NB4 (cell line): ENCODE results near the gene EGFLAM.

Experiments
- DNase-seq: peaks from one replicate; pipeline ENCODE4 v3.0.0; 2010; ENCODE audit warnings: low read depth
- H3K4me3 ChIP-seq: one replicate; pipeline ENCODE4 v1.5.1; 2011; ENCODE audit warnings: mild to moderate bottlenecking, low read depth, low read length, moderate library complexity
- CTCF ChIP-seq: IDR thresholded peaks from one replicate; pipeline ENCODE4 v1.5.1; 2012; ENCODE audit warnings: low read depth, low read length
- MAX ChIP-seq: IDR thresholded peaks from 2 replicates; pipeline ENCODE4 v1.6.1; 2011; ENCODE audit warnings: low read depth, low read length
- MYC ChIP-seq: IDR thresholded peaks from 2 replicates; pipeline ENCODE4 v1.6.1; 2011; ENCODE audit warnings: low read depth, low read length
- POLR2A ChIP-seq: IDR thresholded peaks from 2 replicates; pipeline ENCODE4 v1.6.1; 2011; ENCODE audit warnings: mild to moderate bottlenecking; ENCODE audit not compliant: insufficient read length; ENCODE audit errors: extremely low read depth

The EGFLAM gene

DNA sequence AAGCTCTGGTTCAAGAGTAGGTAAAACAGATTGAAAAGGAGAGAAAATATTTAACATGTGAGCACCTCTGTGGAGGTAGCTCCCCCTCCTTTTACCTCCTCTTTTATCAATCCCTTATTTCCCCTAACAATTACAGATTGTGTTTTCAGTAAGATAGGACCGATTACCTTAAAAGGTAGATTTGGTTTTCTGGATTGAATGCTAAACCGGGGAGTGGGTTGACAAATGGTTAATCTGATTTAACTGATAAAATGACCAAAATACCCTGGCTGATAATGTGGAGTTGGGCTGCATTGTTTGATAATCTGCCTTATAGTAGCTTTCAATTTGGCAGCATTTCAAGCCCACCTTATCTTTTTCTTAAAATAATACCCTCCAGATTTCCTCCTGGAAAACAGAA lies 83.9 kb downstream of the EGFLAM start:
- TF ChIP-seq MYC (no peak), CTCF (no peak), MAX (no peak), POLR2A (no peak)
- DNase-seq, result no peak
- H3K4me3 ChIP-seq, result no peak overlapping the region

DNA sequence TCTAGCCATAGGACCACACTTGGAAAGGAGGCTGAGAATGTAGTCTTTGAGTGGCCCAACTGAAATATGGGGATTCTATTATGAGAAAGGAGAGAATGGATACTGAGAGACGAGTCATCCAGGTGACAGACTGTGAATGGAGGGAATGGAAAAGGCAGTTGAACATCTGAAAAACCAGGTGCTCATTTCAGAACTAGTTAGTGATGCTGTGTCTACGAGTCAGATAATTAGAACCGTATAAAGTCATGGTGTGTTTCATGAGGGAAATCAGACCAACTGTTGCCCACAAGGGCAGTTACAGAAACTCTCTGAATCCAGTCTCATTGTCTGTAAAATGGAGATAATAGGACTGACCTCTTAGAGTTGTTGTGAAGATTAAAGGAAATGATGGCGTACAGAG lies 86.5 kb downstream of the EGFLAM start:
- H3K4me3 ChIP-seq, result no peak overlapping the region
- no peak for TF ChIP-seq MAX
- no peak for TF ChIP-seq CTCF
- TF ChIP-seq MYC, result no peak
- no peak for TF ChIP-seq POLR2A
- no peak for DNase-seq

GRCh38 chr5:38346593-38346992 lies 88.2 kb downstream of the EGFLAM start:
- TF ChIP-seq CTCF (no peak), POLR2A (no peak), MAX (no peak), MYC (no peak)
- no peak for DNase-seq

GRCh38 chr5:38347040-38347763 lies 88.8 kb downstream of the EGFLAM start:
- no peak overlapping the region for H3K4me3 ChIP-seq
- TF ChIP-seq CTCF (no peak), POLR2A (no peak), MYC (no peak), MAX (no peak)
- no peak for DNase-seq

More at GRCh38 chr5:38346593-38346992, 88.2 kb downstream of the EGFLAM start:
- H3K4me3 ChIP-seq, result no peak overlapping the region

DNA sequence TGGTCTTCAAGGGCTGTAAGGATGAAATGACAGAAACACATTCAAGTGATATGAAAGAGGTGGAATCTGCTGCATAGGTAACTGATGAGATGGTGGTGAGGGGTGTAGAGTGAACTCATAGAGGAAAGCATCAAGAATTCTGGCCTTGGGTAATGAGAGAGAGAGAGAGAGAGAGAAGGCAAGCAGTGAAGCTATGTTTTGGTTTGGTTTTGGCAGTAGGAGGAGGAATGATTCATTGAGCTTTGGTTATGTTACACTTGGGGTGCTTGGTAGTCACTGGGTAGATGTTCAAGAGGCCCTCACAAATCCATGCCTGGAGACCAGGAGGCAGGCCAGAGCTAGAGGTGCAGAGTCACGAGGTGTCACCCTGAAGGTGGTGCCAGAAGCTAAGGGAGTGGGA lies 89.5 kb downstream of the EGFLAM start:
- TF ChIP-seq CTCF (no peak), MYC (no peak), MAX (no peak), POLR2A (no peak)
- DNase-seq, result no peak
- H3K4me3 ChIP-seq, result no peak overlapping the region
